Measurements from ENCODE around the gene TRABD2B. TPM values are rescaled to one million over a fixed set of nuclear protein-coding genes. Genes with fewer than 3 reads are reported as not detected.

The TRABD2B gene
- total RNA-seq, 1 experiment from 2014 or later: 0.05 TPM

GRCh38 chr1:47930210-47930840 is 66.9 kb downstream of the TRABD2B start:
- ChIA-PET POLR2A (no interaction called here), CTCF (interaction anchor here (1.9 to 2.0 kb wide), 2 partner anchors 144 to 191 kb away, joined by 5 to 6 read pairs; no protein-coding TSS in a partner anchor), RAD21 (ENCODE audit: low non-redundant PET in 1 of 2, low total read pairs in 2 of 2, uncharacterized antibody in 2 of 2, unreplicated experiment in 2 of 2) (no interaction called here)
- H3K27ac ChIP-seq (ENCODE audit: low read depth, low read length): no peak overlapping the region
- peaks cover 19% of the 10 kb centered on the region for H3K27me3 ChIP-seq (ENCODE audit: insufficient read depth, low read length)
- H2AFZ ChIP-seq (ENCODE audit: low read depth, low read length, poor library complexity, severe bottlenecking): no peak overlapping the region
- no peak overlapping the region for H3K4me3 ChIP-seq (replicated peaks in 1 of 2; ENCODE audit: low read depth in 1 of 2, low read length in 2 of 2)
- DNase-seq (ENCODE audit: low read depth, low spot score) (no peak), ATAC-seq (no peak)
- 0 out of 4 replicates have a peak, but pooled peaks cover 0 to 3% of the 10 kb centered on the region in 2 experiments for H3K4me1 ChIP-seq (ENCODE audit: control insufficient read depth in 1 of 2, insufficient read depth in 2 of 2, low read length in 2 of 2)
- H3K36me3 ChIP-seq (ENCODE audit: control insufficient read depth in 1 of 2, insufficient read depth in 2 of 2, low read length in 2 of 2): no peaks in the 10 kb centered on the region
- intact Hi-C loops (cut with micrococcal nuclease): loop anchor here (5.0 kb wide), 1 partner anchor 143 kb away; no protein-coding TSS in a partner anchor
- H3K79me2 ChIP-seq (ENCODE audit: insufficient read depth, low read length): no peaks in the 10 kb centered on the region
- H3K9ac ChIP-seq (ENCODE audit: low read length): no peak overlapping the region
- no TSS peak for BruUV-seq (replicated peaks)
- H3K9me3 ChIP-seq (ENCODE audit: control insufficient read depth in 1 of 2, insufficient read depth in 1 of 2, low read depth in 1 of 2, low read length in 2 of 2): no peaks in the 10 kb centered on the region
- no peak overlapping the region for H3K4me2 ChIP-seq (ENCODE audit: low read length)
- TF ChIP-seq ELF1 (IDR thresholded peaks at IDR 0.05; ENCODE audit: borderline replicate concordance, low read depth) (no peak), ZFX (IDR thresholded peaks at IDR 0.05) (no peak), SP1 (IDR thresholded peaks at IDR 0.05; ENCODE audit: low read depth) (no peak), TCF7L2 (IDR thresholded peaks at IDR 0.05; ENCODE audit: borderline replicate concordance, extremely low read depth, insufficient read depth, insufficient read length) (no peak), SRF (IDR thresholded peaks at IDR 0.05; ENCODE audit: low read depth) (no peak), CTCF (IDR thresholded peaks at IDR 0.05 in 2 of 3, conservative IDR thresholded peaks at IDR 0.05 in 1 of 3; ENCODE audit: borderline replicate concordance in 1 of 3, insufficient read depth in 1 of 3, low read depth in 2 of 3, low read length in 2 of 3) (no peak), EZH2phosphoT487 (IDR thresholded peaks at IDR 0.05; ENCODE audit: borderline replicate concordance) (no peak), ATF3 (IDR thresholded peaks at IDR 0.05) (no peak), MAX (IDR thresholded peaks at IDR 0.05) (no peak), REST (IDR thresholded peaks at IDR 0.05; ENCODE audit: low read depth) (no peak), POLR2AphosphoS5 (IDR thresholded peaks at IDR 0.05; ENCODE audit: low read depth, low read length) (no peak), EGR1 (IDR thresholded peaks at IDR 0.05; ENCODE audit: low read depth) (no peak), ZBTB33 (IDR thresholded peaks at IDR 0.05; ENCODE audit: extremely low read depth, insufficient replicate concordance, low read length) (no peak), JUND (IDR thresholded peaks at IDR 0.05) (no peak), CBX3 (IDR thresholded peaks at IDR 0.05; ENCODE audit: low read depth) (no peak), RAD21 (IDR thresholded peaks at IDR 0.05; ENCODE audit: low read depth) (no peak), EZH2 (IDR thresholded peaks at IDR 0.05) (no peak), CEBPB (IDR thresholded peaks at IDR 0.05; ENCODE audit: low read depth) (no peak)
- no peaks in the 10 kb centered on the region for H4K20me1 ChIP-seq (ENCODE audit: insufficient read depth)
- H3K9me2 ChIP-seq (ENCODE audit: insufficient read depth): no peaks in the 10 kb centered on the region

All from HCT116 (cell line).